ENCODE results near the gene RAB24. TPM values are rescaled to one million over a fixed set of nuclear protein-coding genes. Genes with fewer than 3 reads are reported as not detected.
"Not testable (repeated sequence)": the region's sequence is repeated elsewhere in the genome, so short reads cannot be mapped to it uniquely, and the experiment has no call there.

The RAB24 gene
- total and polyA plus RNA-seq, 12 donors, result 29.4 to 134 (median 51.6) TPM

DNA sequence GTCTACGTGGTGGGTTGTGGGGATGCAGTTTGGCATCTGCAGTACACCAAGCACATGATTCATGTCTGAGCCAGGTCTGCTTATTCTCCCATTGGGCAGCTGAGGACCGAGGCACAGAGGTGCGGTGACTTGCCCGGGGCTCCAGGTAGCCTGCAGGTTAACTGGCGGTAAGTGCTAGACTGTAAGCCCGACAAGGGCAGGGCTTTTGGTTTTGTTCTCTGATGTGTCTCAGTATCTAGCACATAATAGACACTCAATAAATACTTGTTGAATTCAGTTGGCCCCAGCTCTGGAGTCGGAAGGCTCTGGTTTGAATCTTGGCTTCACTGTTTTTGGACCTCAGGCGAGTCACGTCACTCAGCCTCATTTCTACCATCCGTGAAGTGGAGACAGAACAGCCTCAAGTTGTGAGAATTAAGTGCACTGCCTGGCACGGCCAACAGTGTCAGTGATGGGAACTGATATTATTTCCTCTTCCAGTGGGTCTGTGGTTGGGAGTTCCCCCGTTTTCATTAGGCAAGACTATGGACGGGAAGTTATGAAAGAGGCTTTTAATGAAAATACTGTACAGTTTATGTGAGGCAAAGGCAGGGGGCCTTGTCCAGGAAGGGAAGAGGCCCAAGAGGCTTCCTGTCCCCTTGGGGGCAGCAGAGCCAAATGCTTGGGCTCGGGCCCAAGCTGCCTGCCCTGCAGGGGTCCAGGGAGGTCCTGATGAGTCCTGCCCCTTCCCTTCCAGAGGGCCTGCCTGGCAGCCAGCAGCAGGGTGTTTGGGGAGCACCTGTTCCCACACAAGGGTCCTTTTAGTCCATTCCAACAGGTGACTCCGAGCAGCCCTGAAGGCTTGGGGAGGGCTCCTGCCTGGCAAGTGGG lies 3.4 kb upstream of the RAB24 start:
- TF ChIP-seq, protein P1, sequence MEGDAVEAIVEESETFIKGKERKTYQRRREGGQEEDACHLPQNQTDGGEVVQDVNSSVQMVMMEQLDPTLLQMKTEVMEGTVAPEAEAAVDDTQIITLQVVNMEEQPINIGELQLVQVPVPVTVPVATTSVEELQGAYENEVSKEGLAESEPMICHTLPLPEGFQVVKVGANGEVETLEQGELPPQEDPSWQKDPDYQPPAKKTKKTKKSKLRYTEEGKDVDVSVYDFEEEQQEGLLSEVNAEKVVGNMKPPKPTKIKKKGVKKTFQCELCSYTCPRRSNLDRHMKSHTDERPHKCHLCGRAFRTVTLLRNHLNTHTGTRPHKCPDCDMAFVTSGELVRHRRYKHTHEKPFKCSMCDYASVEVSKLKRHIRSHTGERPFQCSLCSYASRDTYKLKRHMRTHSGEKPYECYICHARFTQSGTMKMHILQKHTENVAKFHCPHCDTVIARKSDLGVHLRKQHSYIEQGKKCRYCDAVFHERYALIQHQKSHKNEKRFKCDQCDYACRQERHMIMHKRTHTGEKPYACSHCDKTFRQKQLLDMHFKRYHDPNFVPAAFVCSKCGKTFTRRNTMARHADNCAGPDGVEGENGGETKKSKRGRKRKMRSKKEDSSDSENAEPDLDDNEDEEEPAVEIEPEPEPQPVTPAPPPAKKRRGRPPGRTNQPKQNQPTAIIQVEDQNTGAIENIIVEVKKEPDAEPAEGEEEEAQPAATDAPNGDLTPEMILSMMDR (IDR thresholded peaks at IDR 0.05), result peak in 1 of 6 experiments; percentile 5
- no peak for TF ChIP-seq POLR2A (IDR thresholded peaks at IDR 0.05)
- H3K36me3 ChIP-seq (replicated peaks in 1 of 2), result peaks cover 0 to 23% of the 10 kb centered on the region in 2 donors
- intact Hi-C loops (cut with DNase I), result loop anchor here in 1 of 2 donors (10.0 kb wide), 1 partner anchor 172 kb away; the partner anchor contains the start of gene NSD1
- no peak overlapping the region for H3K4me3 ChIP-seq
- WGBS, 4 donors, result 72 to 83% (median 77%) methylated on average over 10 to 15 of the region's 15 CpGs
- H3K4me1 ChIP-seq (replicated peaks in 1 of 2), result peaks cover 25 to 33% of the 10 kb centered on the region in 2 donors
- H3K27me3 ChIP-seq, result no peaks in the 10 kb centered on the region
- H3K9me3 ChIP-seq (replicated peaks in 1 of 3), result no peaks in the 10 kb centered on the region
- H3K27ac ChIP-seq, result no peak overlapping the region
- peak in 2 of 7 donors; percentile 40 to 51 for DNase-seq

- intact Hi-C loops (cut with DNase I), result loop anchor here in 1 of 2 donors (10.0 kb wide), 1 partner anchor 171 kb away; the partner anchor contains the start of gene NSD1
- H3K4me3 ChIP-seq; H3K27ac ChIP-seq; DNase-seq; H3K9me3 ChIP-seq (replicated peaks in 1 of 3); H3K27me3 ChIP-seq: not testable (repeated sequence)
- WGBS, 4 donors, result 81 to 87% (median 82%) methylated on average over 8 to 11 of the region's 11 CpGs
- Histone ChIP-seq H3K36me3 (replicated peaks in 1 of 2) (peaks cover 0 to 29% of the 10 kb centered on the region in 2 donors), H3K4me1 (replicated peaks in 1 of 2) (peaks cover 18 to 33% of the 10 kb centered on the region in 2 donors)
Measured at GRCh38 chr5:177306103-177306640, 2.7 kb upstream of the RAB24 start.

DNA sequence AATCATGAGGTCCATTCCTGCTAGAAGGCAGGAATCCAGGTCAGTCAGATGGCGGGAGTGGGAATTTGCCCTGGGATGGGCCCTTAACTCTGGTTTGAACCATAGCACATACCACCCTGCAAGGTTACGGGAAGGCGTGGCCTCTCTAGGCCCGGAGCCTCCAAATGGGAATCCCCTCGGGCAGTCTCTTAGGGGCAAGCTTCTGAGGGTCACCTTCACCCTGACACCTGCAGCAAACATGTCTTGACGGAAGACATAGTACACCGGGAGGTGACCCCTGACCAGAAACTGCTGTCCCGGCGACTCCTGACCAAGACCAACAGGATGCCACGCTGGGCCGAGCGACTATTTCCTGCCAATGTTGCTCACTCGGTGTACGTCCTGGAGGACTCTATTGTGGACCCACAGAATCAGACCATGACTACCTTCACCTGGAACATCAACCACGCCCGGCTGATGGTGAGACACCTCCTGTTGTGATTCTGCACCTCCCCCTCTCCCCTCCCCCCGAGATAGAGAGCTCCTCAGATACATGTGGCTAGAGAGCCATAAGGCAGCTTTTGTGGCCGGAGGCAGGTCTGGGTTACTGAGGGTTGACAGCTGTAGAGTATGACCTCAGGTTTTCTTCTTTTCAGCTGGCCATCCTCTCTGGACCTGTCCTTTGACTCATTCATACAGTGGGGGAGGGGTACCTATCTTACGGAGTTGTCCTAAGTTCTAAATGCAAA lies 1.0 kb upstream of the RAB24 start:
- intact Hi-C loops (cut with DNase I), result loop anchor here in 1 of 2 donors (10.0 kb wide), 1 partner anchor 170 kb away; the partner anchor contains the start of gene NSD1
- peak overlapping the region in 3 of 4 donors; percentile 83 to 96 (median 91) for H3K4me3 ChIP-seq
- H3K4me1 ChIP-seq (replicated peaks in 1 of 2), result peaks cover 24 to 39% of the 10 kb centered on the region in 2 donors
- H3K36me3 ChIP-seq (replicated peaks in 1 of 2), result peaks cover 0 to 31% of the 10 kb centered on the region in 2 donors
- peak in 1 of 7 donors; percentile 69 for DNase-seq
- 19 to 69% (median 21%) methylated on average over 1 to 19 of the region's 19 CpGs for WGBS, 4 donors
- TF ChIP-seq, protein P1 (IDR thresholded peaks at IDR 0.05), result no peak
- no peak for TF ChIP-seq POLR2A (IDR thresholded peaks at IDR 0.05)
- peak overlapping the region in 3 of 5 donors; percentile 69 to 89 (median 77) for H3K27ac ChIP-seq
- H3K27me3 ChIP-seq, result no peaks in the 10 kb centered on the region
- no peaks in the 10 kb centered on the region for H3K9me3 ChIP-seq (replicated peaks in 1 of 3)

DNA sequence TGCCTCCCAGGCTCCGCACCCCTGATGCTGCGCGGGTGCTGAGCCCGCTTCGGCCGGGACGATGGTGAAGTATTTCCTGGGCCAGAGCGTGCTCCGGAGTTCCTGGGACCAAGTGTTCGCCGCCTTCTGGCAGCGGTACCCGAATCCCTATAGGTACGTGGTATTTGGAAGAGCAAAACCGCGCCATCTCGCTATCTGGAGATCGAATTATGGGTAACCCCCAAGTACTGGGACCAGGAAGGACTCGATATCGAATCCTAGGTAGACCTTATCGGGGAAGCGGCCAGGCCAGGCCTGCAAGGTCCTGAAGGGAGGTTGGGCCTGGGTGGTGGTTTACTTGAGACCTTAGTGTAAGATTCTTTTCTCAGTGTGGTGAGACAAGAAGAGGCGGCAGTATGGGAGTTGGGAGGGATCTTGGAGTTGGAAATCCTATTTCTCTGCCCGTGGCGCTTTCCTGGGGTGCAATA lies 439 bp upstream of the RAB24 start:
- Histone ChIP-seq H3K4me1 (replicated peaks in 1 of 2) (peaks cover 24 to 39% of the 10 kb centered on the region in 2 donors), H3K27me3 (no peaks in the 10 kb centered on the region), H3K9me3 (replicated peaks in 1 of 3) (no peaks in the 10 kb centered on the region), H3K4me3 (peak overlapping the region; percentile 83 to 98 (median 94)), H3K36me3 (replicated peaks in 1 of 2) (peaks cover 0 to 31% of the 10 kb centered on the region in 2 donors), H3K27ac (peak overlapping the region in 4 of 5 donors; percentile 65 to 89 (median 73))
- intact Hi-C loops (cut with DNase I), result loop anchor here in 1 of 2 donors (10.0 kb wide), 1 partner anchor 169 kb away; the partner anchor contains the start of gene NSD1
- WGBS, 4 donors, result 0 to 1% (median 0%) methylated on average over 9 to 25 of the region's 25 CpGs
- DNase-seq, result no peak
- TF ChIP-seq POLR2A (IDR thresholded peaks at IDR 0.05), result no peak
- TF ChIP-seq, protein P1 (IDR thresholded peaks at IDR 0.05), result no peak
